Ishikawa (cell line): ENCODE measurements around the gene AGAP1.

Source experiments
- EP300 ChIP-seq: IDR thresholded peaks from 2 replicates; pipeline ENCODE4 v1.6.1; 2012; ENCODE audit warnings: borderline replicate concordance
- RAD21 ChIP-seq: IDR thresholded peaks from 2 replicates; pipeline ENCODE4 v1.6.1; 2012; ENCODE audit warnings: low read depth
- REST ChIP-seq: IDR thresholded peaks from 2 replicates; pipeline ENCODE4 v1.6.1; 2012; ENCODE audit warnings: low read depth, mild to moderate bottlenecking
- USF1 ChIP-seq: IDR thresholded peaks from 2 replicates; pipeline ENCODE4 v1.6.1; 2012
- YY1 ChIP-seq: IDR thresholded peaks from 2 replicates; pipeline ENCODE4 v1.6.1; 2012; ENCODE audit warnings: low read depth

GRCh38 chr2:236176417-236176816 is 682.6 kb downstream of the AGAP1 start:
- no peak for TF ChIP-seq YY1
- no peak for TF ChIP-seq REST
- TF ChIP-seq RAD21 = peak; percentile 6; the same call in 1 of the 2 replicates
- no peak for TF ChIP-seq EP300
- no peak for TF ChIP-seq USF1
